ENCODE data around the gene GALNTL6. TPM values are rescaled to one million over a fixed set of nuclear protein-coding genes. Genes with fewer than 3 reads are reported as not detected.

Gene GALNTL6
- total RNA-seq, 2 experiments from 2014 or later: not detected

GRCh38 chr4:172149329-172149728 is 336.1 kb downstream of the GALNTL6 start:
- Mint-ChIP-seq H3K4me3 (no peak overlapping the region), H3K9me3 (no peaks in the 10 kb centered on the region), H3K36me3 (no peaks in the 10 kb centered on the region)

DNA sequence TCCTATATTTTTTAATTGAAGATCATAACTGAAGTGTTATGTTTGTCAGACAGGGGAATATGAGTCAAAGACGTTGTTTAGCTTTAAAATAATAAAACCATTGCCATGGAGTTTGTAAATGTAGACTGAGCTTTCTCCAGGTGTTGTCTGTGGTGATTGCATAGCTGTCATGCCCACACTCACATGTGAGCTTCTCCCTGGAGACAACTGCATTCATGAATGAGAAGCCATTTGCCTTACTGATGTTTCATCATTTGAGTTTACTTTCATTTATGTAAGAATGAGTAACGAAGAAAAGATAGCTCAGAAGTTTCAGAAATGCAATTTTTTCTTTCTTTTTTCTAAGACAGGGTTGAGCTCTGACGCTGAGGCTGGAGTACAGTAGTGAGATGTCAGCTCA is 339.1 kb downstream of the GALNTL6 start:
- Mint-ChIP-seq H3K36me3 (no peaks in the 10 kb centered on the region), H3K9me3 (no peaks in the 10 kb centered on the region), H3K4me3 (no peak overlapping the region), H3K4me1 (no peaks in the 10 kb centered on the region), H3K27me3 (no peaks in the 10 kb centered on the region), H3K27ac (no peak overlapping the region)
- no peak for DNase-seq

More at GRCh38 chr4:172149329-172149728, 336.1 kb downstream of the GALNTL6 start:
- DNase-seq: no peak
- no peaks in the 10 kb centered on the region for H3K27me3 Mint-ChIP-seq
- no peak overlapping the region for H3K27ac Mint-ChIP-seq
- no peaks in the 10 kb centered on the region for H3K4me1 Mint-ChIP-seq

DNA sequence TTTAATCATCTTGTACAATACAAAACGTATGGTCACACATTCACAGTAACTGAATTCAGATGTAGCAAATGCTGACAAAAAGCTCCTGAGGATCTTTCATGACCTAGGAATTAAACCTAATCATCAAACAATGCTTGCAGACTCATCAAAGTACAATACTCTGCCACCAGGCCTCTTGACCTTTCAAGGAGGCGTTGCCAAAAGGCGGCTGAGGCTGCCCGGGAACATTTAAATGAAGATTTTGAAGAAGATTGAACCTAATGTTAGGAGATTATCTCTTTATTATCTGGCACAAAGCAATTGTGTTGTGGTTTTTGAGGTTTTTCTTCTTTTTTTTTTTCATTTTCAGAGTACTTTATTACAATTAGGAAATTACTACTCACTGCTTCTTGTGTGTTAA is 340.5 kb downstream of the GALNTL6 start:
- no peaks in the 10 kb centered on the region for H3K9me3 Mint-ChIP-seq
- no peaks in the 10 kb centered on the region for H3K27me3 Mint-ChIP-seq
- DNase-seq: no peak
- no peaks in the 10 kb centered on the region for H3K36me3 Mint-ChIP-seq
- H3K4me3 Mint-ChIP-seq: no peak overlapping the region
- no peaks in the 10 kb centered on the region for H3K4me1 Mint-ChIP-seq
- H3K27ac Mint-ChIP-seq: no peak overlapping the region

DNA sequence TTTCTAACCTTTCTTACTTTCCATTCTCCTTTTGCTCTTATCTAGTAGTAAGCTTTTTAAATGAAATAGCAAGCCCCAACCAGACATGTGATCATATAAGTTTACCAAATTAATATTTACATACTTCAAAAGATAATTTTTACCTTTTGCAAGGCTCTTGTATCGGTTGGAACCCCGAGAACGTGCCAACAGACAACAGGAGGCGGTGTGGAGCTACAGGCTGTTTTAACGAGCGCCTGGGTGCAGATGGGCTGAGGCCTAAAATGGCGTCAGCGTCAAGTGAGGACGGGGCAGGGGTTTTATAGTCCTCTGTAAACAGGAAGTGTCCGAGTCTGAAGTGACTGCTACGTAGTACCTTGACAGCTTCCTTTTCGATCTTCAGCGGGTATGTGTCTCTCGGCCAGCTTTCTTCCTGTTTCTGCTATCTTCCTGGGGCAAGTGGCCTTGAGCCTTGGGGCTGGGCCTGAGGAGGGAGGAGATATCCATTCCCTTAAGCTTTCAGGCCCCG is 342.7 kb downstream of the GALNTL6 start:
- Mint-ChIP-seq H3K4me1 (no peaks in the 10 kb centered on the region), H3K4me3 (no peak overlapping the region), H3K36me3 (no peaks in the 10 kb centered on the region), H3K27ac (no peak overlapping the region), H3K9me3 (no peaks in the 10 kb centered on the region), H3K27me3 (no peaks in the 10 kb centered on the region)
- DNase-seq: no peak

GRCh38 chr4:172157946-172158345 is 344.7 kb downstream of the GALNTL6 start:
- Mint-ChIP-seq H3K27me3 (no peaks in the 10 kb centered on the region), H3K4me3 (no peak overlapping the region), H3K9me3 (no peaks in the 10 kb centered on the region), H3K4me1 (no peaks in the 10 kb centered on the region), H3K36me3 (no peaks in the 10 kb centered on the region), H3K27ac (no peak overlapping the region)
- no peak for DNase-seq

DNA sequence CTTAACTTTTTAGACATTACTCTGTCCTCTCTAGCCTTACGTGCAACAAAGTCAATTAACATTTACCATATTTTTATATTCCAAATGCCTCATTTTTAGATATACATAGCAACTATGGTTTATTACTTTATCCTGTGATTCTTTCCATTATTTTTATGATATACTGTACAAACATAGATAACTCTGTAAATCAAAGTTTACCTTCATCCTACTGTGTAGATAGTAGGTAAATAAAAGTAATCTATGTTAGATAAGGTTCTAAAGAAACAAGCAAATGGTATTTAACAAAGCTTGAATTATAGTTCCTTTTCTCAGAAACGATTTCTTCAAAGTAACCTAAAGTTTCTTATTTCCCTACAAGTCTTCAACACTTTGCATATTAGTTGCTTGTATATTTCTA is 350.0 kb downstream of the GALNTL6 start:
- Mint-ChIP-seq H3K27ac (no peak overlapping the region), H3K36me3 (no peaks in the 10 kb centered on the region), H3K27me3 (no peaks in the 10 kb centered on the region), H3K9me3 (no peaks in the 10 kb centered on the region), H3K4me1 (no peaks in the 10 kb centered on the region), H3K4me3 (no peak overlapping the region)
- DNase-seq: no peak

GRCh38 chr4:172168888-172169287 is 355.7 kb downstream of the GALNTL6 start:
- H3K27ac Mint-ChIP-seq: no peak overlapping the region
- H3K27me3 Mint-ChIP-seq: no peaks in the 10 kb centered on the region

GRCh38 chr4:172169871-172170270 is 356.7 kb downstream of the GALNTL6 start:
- Mint-ChIP-seq H3K27me3 (no peaks in the 10 kb centered on the region), H3K27ac (no peak overlapping the region), H3K4me3 (no peak overlapping the region), H3K4me1 (no peaks in the 10 kb centered on the region), H3K36me3 (no peaks in the 10 kb centered on the region), H3K9me3 (peaks cover 6% of the 10 kb centered on the region)
- no peak for DNase-seq

More at GRCh38 chr4:172168888-172169287, 355.7 kb downstream of the GALNTL6 start:
- H3K4me1 Mint-ChIP-seq: no peaks in the 10 kb centered on the region
- H3K9me3 Mint-ChIP-seq: peaks cover 6% of the 10 kb centered on the region
- H3K4me3 Mint-ChIP-seq: no peak overlapping the region
- DNase-seq: no peak
- no peaks in the 10 kb centered on the region for H3K36me3 Mint-ChIP-seq

- peaks cover 6% of the 10 kb centered on the region for H3K9me3 Mint-ChIP-seq
- H3K4me3 Mint-ChIP-seq: no peak overlapping the region
- H3K27ac Mint-ChIP-seq: no peak overlapping the region
- no peaks in the 10 kb centered on the region for H3K4me1 Mint-ChIP-seq
- H3K36me3 Mint-ChIP-seq: no peaks in the 10 kb centered on the region
- H3K27me3 Mint-ChIP-seq: no peaks in the 10 kb centered on the region
- DNase-seq: no peak
These were observed 360.0 kb downstream of the GALNTL6 start for GRCh38 chr4:172173206-172173605.

GRCh38 chr4:172177382-172177781 is 364.2 kb downstream of the GALNTL6 start:
- peaks cover 8% of the 10 kb centered on the region for H3K9me3 Mint-ChIP-seq
- no peak overlapping the region for H3K27ac Mint-ChIP-seq
- no peaks in the 10 kb centered on the region for H3K36me3 Mint-ChIP-seq
- DNase-seq: no peak
- H3K4me1 Mint-ChIP-seq: no peaks in the 10 kb centered on the region
- H3K27me3 Mint-ChIP-seq: no peaks in the 10 kb centered on the region
- H3K4me3 Mint-ChIP-seq: no peak overlapping the region

DNA sequence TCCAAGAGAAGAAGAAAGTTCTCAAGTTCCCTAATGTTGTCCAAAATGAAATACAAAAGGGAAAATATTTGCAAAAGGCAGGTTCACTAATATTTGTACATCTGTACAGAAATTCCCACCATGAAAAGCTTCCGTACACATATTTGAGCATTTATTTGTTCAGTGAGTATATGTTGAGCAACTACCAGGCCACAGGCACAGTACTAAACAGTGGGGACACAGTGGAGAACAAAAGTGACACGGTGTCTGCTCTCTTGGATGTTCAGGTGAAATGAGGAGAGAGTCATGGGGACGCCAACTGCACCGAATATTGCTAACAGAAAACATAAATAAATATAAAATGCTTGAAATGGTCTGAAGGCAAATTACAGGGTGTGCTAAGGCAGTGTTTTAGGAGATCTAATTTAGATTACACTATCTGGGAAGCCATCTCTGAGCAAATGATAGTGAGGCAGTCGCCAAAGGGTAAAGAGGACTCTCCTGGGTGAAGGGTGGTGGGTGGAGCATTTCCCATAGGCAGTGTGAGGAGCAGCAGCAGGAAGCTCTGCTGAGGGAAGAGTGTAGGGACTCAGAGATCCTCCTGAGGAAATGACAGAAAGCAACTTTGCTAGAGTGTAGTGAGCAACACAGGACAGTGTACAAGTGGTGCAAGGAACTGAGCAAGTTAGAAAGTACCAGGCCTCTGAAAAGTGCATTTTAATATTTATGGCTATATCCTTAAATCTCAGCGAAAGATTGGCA is 375.2 kb downstream of the GALNTL6 start:
- Mint-ChIP-seq H3K27me3 (no peaks in the 10 kb centered on the region), H3K27ac (no peak overlapping the region), H3K4me1 (no peaks in the 10 kb centered on the region), H3K36me3 (no peaks in the 10 kb centered on the region), H3K4me3 (no peak overlapping the region), H3K9me3 (no peaks in the 10 kb centered on the region)
- DNase-seq: no peak

GRCh38 chr4:172202480-172203076 is 389.4 kb downstream of the GALNTL6 start:
- Mint-ChIP-seq H3K36me3 (no peaks in the 10 kb centered on the region), H3K27me3 (no peaks in the 10 kb centered on the region), H3K27ac (no peak overlapping the region), H3K4me3 (no peak overlapping the region), H3K9me3 (peaks cover 5% of the 10 kb centered on the region), H3K4me1 (no peaks in the 10 kb centered on the region)
- DNase-seq: no peak

- Mint-ChIP-seq H3K4me3 (no peak overlapping the region), H3K4me1 (no peaks in the 10 kb centered on the region), H3K27ac (no peak overlapping the region), H3K27me3 (no peaks in the 10 kb centered on the region), H3K9me3 (peaks cover 5% of the 10 kb centered on the region), H3K36me3 (no peaks in the 10 kb centered on the region)
- DNase-seq: no peak
These were observed 394.1 kb downstream of the GALNTL6 start for GRCh38 chr4:172207258-172207657.

DNA sequence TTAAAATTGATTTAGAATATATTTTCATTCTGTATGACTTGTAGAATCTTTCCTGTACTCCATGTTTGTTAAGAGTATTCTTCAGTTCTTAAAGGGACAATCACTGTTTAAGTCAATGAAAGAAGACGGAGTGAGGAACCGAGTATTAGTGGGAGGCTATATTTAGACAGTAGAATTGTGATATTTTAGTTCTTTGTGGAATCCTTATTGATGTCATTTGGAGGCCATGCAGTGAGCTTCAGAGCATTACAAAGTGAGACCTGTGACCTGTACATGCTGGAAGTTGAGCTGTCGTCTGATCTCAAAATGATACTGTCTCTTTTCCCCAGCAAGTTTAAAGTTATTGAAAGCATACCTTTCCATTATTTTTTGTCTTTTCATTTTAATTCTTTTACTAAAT is 394.7 kb downstream of the GALNTL6 start:
- Mint-ChIP-seq H3K4me3 (no peak overlapping the region), H3K27me3 (no peaks in the 10 kb centered on the region), H3K36me3 (no peaks in the 10 kb centered on the region), H3K27ac (no peak overlapping the region), H3K4me1 (no peaks in the 10 kb centered on the region), H3K9me3 (peaks cover 5% of the 10 kb centered on the region)
- no peak for DNase-seq

DNA sequence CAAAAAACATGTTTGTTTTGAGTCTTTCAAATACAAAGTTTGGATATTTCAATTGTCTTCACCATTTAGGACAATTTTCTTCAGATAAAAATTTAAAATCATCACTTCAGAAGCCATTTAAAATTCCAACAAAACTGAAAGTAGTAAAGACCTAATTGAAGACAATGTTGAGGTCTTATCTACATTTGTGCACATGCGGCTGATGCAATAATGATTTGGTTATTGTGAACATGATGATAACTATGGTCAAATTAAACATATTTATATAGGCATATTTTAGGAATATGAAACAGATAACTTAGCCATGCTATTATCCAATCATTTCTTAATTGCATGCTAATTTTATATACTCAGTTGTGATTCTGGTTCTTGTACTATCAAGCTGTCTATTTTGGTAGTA is 407.5 kb downstream of the GALNTL6 start:
- Mint-ChIP-seq H3K4me3 (no peak overlapping the region), H3K4me1 (no peaks in the 10 kb centered on the region), H3K27ac (no peak overlapping the region), H3K9me3 (peaks cover 1% of the 10 kb centered on the region), H3K27me3 (no peaks in the 10 kb centered on the region), H3K36me3 (no peaks in the 10 kb centered on the region)
- no peak for DNase-seq

- peaks cover 2% of the 10 kb centered on the region for H3K9me3 Mint-ChIP-seq
- DNase-seq: no peak
- no peaks in the 10 kb centered on the region for H3K27me3 Mint-ChIP-seq
- no peaks in the 10 kb centered on the region for H3K4me1 Mint-ChIP-seq
- no peak overlapping the region for H3K27ac Mint-ChIP-seq
- no peaks in the 10 kb centered on the region for H3K36me3 Mint-ChIP-seq
- no peak overlapping the region for H3K4me3 Mint-ChIP-seq
These were observed 412.3 kb downstream of the GALNTL6 start for GRCh38 chr4:172225457-172225856.
